MG63 (cell line): ENCODE results near the gene TMEM179. TPM values are rescaled to one million over a fixed set of nuclear protein-coding genes. Genes with fewer than 3 reads are reported as not detected.

ENCODE experiments used
- DNase-seq: peaks from one replicate; pipeline ENCODE4 v3.0.0-alpha.2; 2020
- H3K27me3 ChIP-seq: fragments of 250-450 bp; sonication (Bioruptor Pico); 2 replicates; pipeline ENCODE4 v1.5.1; 2020; ENCODE audit warnings: mild to moderate bottlenecking, moderate library complexity
- H3K36me3 ChIP-seq: fragments of 250-450 bp; sonication (Bioruptor Pico); 2 replicates; pipeline ENCODE4 v1.5.1; 2020; ENCODE audit warnings: mild to moderate bottlenecking, moderate library complexity
- H3K4me3 ChIP-seq: fragments of 250-450 bp; sonication (Bioruptor Pico); 2 replicates; pipeline ENCODE4 v1.5.1; 2020; ENCODE audit warnings: mild to moderate bottlenecking, moderate library complexity
- H3K9me3 ChIP-seq: fragments of 250-450 bp; sonication (Bioruptor Pico); 2 replicates; pipeline ENCODE4 v1.5.1; 2020; ENCODE audit warnings: mild to moderate bottlenecking, moderate library complexity
- total RNA-seq: library from RNA; depleted of rRNA; stranded (reverse); fragments of >200 nt; shearing (Covaris generic); gene quantifications from 2 replicates; pipeline ENCODE4 v1.2.3, GENCODE V29; 2014; ENCODE audit warnings: low replicate concordance

TMEM179 gene
- total RNA-seq, 1 experiment from 2014 or later, result 1.1 TPM

DNA sequence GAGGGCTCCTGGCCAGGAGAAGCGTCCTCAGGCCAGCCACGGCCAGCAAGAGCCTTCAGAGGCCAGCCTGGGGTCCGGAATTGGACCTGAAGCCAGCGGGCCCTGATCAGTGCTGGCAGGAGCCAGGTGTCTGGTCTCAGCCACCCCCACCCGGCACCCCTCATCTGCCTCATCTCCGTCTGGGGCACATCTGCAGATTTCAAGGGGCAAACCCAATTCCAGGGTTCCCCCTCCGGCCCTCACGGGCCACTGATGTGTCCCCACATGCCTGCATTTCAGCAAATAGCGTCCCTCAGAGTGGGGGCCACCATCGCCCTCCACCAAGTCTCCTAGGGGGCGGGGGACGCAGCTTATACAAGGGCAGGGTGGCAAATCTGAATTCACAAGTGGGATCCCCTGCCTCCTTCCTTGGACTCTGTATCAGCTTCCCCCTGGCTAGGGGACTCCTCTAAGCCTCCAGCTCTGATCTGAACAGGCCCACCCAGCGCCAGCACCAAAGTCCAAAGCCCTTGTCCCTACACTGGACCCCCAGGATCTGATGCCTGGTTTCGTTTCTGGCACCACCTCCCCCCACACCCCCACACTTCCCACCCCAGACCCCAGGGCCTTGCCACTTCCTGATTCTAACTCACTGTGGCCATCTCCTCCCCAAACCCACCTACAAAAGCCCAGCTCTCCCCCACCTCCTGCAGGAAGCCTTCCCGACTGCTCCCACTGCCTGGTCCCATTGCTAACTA lies 10.1 kb downstream of the TMEM179 start:
- H3K9me3 ChIP-seq, result no peaks in the 10 kb centered on the region
- no peak for DNase-seq
- H3K36me3 ChIP-seq, result no peaks in the 10 kb centered on the region
- no peak overlapping the region for H3K4me3 ChIP-seq
- H3K27me3 ChIP-seq, result no peaks in the 10 kb centered on the region

DNA sequence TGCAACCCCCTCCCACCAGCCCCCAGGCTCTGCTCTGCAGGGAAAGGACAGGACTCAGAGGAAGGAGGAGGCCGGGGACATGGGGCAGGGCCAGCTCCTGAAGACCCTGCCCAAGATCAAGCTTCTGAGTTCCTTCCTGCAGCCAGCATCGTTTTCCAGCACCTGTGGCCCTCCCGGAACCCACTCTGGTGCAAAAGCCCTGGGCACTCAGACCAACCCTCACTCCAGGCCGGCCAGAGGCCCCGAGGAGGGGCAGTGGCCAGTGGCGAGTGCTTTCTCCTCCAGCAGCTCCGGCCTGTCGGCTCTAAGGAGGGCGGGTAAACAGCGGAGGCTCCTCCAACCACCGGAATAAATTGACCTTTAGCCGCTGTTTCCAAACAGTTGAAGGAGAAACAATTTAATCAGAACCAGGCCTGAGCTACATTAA lies 10.8 kb downstream of the TMEM179 start:
- DNase-seq, result no peak
- H3K36me3 ChIP-seq, result no peaks in the 10 kb centered on the region
- H3K27me3 ChIP-seq, result no peaks in the 10 kb centered on the region
- H3K4me3 ChIP-seq, result no peak overlapping the region
- H3K9me3 ChIP-seq, result no peaks in the 10 kb centered on the region

DNA sequence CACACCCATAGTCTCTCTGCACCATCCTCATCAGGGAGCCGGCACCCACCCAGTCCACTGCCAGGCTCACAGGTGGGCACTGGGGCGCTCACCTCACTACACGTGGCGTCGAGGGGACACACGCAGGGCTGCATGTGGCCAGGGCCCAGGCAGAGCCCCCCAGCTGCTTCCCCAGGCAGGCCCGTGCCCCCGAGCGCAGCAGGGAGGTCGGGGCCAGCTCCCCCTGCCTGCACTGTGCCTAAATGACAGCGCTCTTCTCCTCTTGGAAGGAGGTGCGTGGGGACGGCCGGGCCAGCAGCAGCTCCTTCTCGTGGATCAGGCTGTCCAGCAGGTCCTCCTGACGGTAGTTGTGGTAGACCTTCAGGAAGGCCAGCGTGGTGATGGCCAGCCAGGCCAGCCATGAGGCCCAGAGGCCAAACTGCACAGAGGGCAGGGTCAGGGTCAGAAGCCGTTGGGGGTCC lies 11.3 kb downstream of the TMEM179 start:
- Histone ChIP-seq H3K4me3 (no peak overlapping the region), H3K36me3 (no peaks in the 10 kb centered on the region), H3K9me3 (no peaks in the 10 kb centered on the region), H3K27me3 (no peaks in the 10 kb centered on the region)
- DNase-seq, result no peak

DNA sequence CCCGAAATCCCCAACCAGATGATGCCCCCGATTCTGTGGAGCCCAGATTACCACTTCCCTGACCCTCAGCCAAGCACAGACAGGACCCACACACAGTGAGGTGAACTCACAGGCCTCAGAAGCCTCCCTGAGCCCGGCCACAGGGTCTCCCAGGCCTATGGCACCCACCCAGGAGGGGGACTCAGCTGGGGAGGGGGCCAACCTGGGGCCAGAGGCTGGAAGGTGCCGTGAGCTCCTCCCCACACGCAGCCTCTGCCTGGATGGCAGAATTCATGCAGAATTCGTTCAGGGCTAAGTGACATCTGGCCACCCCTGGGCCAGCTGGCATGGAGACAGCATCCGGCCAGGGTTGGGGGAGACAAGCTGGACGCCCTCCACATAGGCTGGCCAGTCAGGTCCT lies 11.8 kb downstream of the TMEM179 start:
- Histone ChIP-seq H3K4me3 (no peak overlapping the region), H3K27me3 (no peaks in the 10 kb centered on the region), H3K9me3 (no peaks in the 10 kb centered on the region), H3K36me3 (no peaks in the 10 kb centered on the region)
- no peak for DNase-seq

DNA sequence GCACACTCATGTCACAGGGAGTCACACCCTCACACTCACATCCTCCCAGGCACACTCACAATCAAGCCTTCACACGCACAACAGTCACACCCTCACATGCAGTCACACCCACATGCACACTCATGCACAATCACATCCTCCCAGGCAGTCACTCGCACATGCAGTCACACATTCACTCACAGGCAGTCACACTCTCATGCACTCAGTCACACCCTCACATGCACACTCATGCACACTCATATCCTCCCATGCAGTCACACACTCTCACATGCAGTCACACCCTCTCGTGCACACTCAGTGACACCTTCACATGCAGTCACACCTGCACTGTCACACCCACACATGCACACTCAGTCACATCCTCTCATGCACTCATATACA lies 12.3 kb downstream of the TMEM179 start:
- H3K27me3 ChIP-seq, result no peaks in the 10 kb centered on the region
- no peak for DNase-seq
- H3K36me3 ChIP-seq, result no peaks in the 10 kb centered on the region

DNA sequence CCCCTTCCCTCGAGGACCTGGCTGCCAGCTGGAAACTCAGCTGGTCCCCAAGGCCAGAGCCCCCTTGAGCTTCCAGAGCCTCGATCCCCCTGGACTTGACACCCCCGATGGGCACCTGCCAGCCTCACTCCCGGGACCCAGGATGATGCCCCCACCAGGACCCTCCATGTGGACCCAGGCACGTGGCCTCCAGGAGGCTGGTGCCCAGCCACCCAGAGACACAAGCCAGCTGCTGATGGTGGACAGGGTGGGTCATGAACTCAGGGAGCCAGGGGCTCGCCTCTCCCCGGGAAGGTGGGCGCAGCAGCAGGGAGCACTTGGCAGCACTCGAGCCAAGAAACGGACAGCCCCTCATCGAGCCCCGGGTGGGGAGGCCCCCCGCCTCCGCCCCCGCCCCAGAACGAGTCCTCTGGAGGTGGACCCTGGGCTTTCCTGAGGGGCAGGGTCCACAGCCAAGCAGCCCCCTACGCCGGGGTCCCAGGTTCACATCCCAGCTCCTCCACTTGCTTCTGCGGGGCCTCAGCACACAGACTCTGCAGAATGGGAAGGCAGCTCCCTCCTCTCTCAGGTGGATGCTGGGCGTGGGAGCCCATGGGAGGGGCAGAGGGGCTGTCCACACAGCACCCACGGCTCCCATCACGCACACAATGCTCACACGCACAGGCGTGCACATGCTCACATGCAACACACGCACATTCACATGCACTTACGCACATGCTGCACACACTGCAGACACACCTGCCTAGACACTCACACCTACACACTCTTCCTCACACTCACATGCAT lies 12.9 kb downstream of the TMEM179 start:
- no peaks in the 10 kb centered on the region for H3K36me3 ChIP-seq
- no peaks in the 10 kb centered on the region for H3K27me3 ChIP-seq
- H3K4me3 ChIP-seq, result no peak overlapping the region
- no peak for DNase-seq
- no peaks in the 10 kb centered on the region for H3K9me3 ChIP-seq

More for the DNA sequence above, 12.3 kb downstream of the TMEM179 start:
- Histone ChIP-seq H3K4me3 (no peak overlapping the region), H3K9me3 (no peaks in the 10 kb centered on the region)

DNA sequence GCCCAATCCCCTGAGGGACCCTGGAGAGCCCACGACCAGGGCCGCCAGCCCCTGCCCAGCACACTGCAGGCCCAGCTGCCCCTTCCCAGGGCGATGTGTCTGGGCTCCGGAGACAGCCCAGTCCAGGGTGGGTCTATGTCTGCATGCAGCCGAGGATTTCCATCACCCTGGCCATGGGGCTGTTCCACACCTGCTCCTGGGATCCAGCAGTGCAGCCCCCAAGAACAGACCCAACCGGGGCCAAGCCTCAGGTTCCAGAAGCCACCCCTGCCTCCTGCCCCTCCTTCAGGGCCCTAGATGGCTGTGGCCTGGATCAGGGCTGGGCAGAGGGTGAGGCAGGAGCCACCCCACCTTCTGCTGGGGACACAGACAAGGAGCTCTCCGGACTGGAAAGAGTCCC lies 13.5 kb downstream of the TMEM179 start:
- no peaks in the 10 kb centered on the region for H3K9me3 ChIP-seq
- no peak overlapping the region for H3K4me3 ChIP-seq
- no peaks in the 10 kb centered on the region for H3K27me3 ChIP-seq
- H3K36me3 ChIP-seq, result no peaks in the 10 kb centered on the region
- DNase-seq, result no peak

DNA sequence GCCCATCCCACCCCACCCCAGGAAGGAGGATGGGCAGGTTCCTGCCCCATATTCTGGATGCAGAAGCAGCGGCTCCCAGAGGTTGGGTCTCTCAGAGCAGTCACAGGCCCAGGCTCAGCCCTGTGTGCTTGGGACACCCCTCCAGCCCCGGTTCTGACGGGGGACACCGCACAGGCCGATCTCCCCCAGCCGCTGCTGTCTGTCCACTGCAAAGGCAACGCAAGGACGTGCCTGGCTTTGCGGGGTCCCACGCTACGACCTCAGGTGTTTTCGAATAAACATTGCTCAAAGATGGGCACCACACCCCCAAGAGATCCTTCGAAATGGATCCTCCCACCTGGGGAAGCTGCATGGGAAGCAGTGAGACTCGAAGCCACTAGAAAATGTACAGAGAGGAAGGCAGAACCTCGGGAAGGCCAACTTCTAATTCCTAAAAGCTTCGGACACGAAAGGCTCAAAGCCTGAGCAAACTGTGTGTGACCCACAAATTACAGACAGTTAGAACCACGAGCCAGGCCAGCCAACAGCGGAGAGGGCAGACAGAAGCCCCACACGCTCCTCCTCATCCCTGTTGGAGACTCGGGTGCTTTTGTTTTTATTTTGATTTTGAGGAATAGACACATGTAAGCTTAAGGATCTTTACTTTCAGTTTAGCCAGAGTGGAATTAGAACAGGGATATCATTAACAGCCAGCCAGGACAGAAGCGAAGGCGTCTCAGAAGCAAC lies 14.2 kb downstream of the TMEM179 start:
- no peaks in the 10 kb centered on the region for H3K27me3 ChIP-seq
- no peak overlapping the region for H3K4me3 ChIP-seq
- no peaks in the 10 kb centered on the region for H3K9me3 ChIP-seq
- H3K36me3 ChIP-seq, result no peaks in the 10 kb centered on the region
- no peak for DNase-seq

DNA sequence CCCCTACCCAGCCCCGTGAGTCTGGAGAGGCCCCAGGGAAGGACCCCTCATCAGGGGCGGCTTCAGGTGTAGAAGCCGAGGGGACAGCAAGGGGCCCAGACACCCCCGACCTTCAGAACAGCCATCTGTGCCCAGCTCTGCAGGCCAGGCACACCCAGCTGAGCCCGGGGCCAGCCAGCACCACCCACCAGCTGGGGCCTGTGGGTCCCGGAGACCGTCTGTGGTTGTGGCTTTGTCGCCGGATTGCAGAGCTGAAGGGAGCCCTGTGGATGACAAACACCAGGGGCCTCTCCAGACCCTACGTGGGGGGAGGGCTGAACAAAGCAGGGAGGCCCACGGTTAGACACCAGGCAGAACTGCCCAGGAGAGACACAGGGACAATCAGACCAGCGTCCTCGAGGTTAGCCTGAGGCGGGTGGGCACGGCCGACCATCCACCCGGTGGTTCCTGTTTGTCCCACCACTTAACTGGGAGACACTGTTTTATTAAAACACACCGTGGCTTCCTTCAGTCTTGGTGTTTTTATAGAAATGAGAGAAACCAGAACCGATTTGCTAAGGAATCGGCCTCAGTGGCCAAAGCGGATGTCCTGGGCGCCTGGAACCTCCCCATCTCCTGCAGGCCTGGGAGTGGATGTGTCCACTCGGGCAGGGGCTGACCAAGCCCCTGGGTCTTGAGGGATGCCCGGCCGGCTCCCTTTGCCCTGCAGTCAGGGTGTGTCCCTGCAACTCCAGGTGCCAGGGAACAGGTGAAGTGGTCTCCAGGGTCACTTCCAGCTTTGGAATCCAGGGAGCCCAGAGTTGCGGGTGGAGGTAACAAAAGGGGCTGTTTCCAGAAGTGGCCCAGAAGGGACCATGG lies 15.0 kb downstream of the TMEM179 start:
- H3K36me3 ChIP-seq, result no peaks in the 10 kb centered on the region
- no peak overlapping the region for H3K4me3 ChIP-seq
- H3K9me3 ChIP-seq, result no peaks in the 10 kb centered on the region
- no peaks in the 10 kb centered on the region for H3K27me3 ChIP-seq
- no peak for DNase-seq

DNA sequence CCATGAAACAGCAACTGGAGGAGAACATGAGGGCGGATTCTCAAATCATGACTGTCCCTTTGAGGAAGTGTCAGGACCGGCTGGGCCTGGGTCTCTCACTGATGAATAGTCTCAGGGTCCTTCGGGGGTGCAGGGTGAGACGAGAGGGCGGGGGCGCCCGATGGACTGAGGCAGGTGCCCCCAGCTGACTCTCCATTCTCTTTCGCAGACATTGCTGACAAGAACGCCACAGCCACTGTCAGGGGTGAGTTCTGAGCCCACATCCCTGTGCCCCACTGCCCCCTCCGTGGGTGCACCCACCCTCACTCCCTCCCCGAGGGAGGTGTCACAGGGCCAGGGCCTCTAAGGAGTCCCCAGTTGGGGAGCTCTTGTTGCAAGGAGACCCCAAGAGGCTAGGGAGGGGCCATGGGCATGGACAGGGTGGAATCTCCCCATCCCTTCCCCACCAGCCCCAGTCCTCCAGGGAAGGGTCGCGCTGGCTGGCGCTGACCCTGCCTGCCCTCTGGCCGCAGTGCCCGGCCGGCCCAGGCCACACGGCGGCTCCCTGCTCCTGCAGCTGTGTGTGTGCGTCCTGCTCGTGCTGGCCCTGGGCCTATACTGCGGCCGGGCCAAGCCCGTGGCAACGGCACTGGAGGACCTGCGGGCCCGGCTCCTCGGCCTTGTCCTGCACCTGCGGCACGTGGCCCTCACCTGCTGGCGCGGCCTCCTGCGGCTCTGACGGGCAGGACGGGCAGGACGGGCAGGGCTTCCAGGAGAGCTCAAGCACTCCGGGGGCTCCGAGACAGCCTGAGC lies 16.3 kb downstream of the TMEM179 start:
- no peaks in the 10 kb centered on the region for H3K36me3 ChIP-seq
- no peaks in the 10 kb centered on the region for H3K9me3 ChIP-seq
- no peaks in the 10 kb centered on the region for H3K27me3 ChIP-seq
- no peak overlapping the region for H3K4me3 ChIP-seq
- no peak for DNase-seq

DNA sequence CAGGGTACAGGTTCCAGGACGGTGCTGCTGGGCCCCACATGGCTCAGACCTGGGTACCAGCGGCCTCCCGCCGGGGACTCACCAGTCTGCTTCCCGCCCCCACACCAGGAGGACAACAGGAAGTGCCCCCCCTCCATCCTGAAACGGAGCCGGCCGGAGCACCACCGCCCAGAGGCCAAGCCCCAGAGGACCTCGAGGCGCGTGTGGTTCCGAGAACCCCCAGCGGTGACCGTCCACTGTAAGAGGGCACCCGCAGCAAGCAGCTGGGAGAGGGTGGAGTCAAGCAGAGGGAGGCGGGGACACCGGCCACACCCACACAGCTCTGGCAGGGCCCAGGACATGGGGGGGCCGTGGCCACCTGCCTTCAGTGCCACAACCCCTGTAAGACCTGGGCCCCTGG lies 16.9 kb downstream of the TMEM179 start:
- DNase-seq, result no peak
- H3K4me3 ChIP-seq, result no peak overlapping the region
- H3K9me3 ChIP-seq, result no peaks in the 10 kb centered on the region
- no peaks in the 10 kb centered on the region for H3K27me3 ChIP-seq
- no peaks in the 10 kb centered on the region for H3K36me3 ChIP-seq

DNA sequence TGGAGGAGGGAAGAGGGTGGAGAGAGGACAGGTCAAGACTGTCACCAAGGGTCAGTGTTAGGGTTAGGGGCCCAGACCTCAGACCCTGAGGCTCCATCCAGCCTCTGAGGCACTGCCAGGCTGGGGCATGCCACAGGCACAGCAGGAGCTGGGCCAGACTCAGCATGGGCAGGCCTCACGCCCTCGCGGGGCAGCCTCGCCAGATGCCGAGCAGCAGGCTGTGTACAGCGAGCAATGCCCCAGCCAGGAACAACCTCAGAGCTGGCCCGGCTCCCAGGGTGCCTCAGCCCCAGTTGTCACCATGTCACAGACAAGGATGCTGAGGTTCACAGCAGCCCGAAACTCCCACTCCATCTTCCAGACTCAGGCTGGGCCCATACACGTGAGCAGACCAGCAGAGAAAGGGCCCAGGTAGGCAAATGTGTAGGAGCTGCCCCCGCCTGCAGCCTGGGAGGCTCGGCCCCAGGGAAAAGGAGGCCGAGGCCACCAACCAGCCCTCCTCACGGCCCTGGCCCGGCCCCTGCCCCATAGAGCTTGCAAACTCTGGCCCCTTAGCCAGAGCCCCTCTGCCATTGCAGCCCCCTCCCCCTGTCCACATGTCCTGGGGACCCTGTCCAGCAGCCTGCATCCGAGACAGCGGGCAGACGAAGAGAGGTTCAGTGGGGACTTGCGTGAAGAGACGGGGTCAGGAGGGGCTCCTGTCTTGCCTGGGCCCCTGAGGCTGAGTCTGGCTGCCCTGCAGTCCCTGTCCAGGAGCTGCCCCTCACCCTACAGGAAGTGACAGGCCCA lies 17.5 kb downstream of the TMEM179 start:
- DNase-seq, result peak; percentile 39
- H3K27me3 ChIP-seq, result no peaks in the 10 kb centered on the region
- H3K36me3 ChIP-seq, result no peaks in the 10 kb centered on the region
- H3K4me3 ChIP-seq, result no peak overlapping the region
- no peaks in the 10 kb centered on the region for H3K9me3 ChIP-seq

DNA sequence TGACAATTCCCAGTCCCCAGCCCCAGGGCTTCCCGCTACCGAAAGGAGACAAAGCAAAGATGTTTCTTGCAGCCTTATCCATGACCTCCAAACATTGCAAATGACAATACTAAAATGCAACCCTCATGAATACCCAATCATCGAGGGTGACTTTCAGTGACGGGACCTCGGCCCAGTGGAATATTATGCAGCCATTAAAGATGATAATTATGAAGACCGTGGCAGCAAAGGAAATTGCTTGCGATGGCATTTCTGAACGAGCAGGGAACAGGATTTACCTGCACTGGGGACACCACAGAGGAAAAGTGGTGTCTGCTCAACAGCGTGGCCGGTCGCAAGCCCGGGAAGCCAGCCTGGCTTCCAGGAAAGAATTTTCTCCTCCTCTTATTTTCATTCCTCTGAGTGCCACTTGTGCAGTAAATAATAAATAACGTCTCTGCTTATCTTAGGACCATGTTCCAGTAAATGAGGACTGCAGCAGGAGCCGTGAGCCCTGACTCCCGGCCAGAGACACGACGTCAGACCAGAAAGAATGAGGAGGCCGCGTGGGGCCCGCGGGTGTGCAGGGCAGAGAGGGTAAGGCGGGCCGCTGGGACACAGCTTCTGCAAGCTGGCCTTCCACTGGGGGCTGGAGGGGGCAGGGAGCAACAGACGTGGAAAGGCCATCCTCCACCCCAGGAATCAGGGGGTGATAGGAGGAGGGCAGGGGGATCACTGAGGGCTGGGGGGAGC lies 18.4 kb downstream of the TMEM179 start:
- Histone ChIP-seq H3K36me3 (no peaks in the 10 kb centered on the region), H3K27me3 (no peaks in the 10 kb centered on the region), H3K4me3 (no peak overlapping the region), H3K9me3 (no peaks in the 10 kb centered on the region)
- DNase-seq, result no peak

DNA sequence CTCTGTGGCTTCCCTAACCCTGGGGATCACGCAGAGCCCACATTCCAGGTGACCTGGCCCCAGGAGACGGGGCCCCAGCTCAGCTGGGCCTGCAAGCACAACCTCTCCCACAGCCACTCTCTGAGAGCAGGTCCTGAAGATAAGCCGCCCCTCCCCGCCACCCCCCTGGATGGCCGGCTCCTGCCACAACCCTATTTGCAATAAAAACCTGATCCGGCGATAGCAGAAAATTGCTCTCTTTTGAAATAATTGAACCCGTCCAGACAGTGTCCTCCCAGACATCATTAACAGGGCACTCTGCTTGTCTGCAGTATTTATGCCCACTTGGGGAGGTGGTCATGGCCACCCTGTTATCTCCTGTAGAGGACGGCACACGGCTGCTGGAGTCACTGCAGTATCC lies 20.0 kb downstream of the TMEM179 start:
- DNase-seq, result no peak
- no peaks in the 10 kb centered on the region for H3K27me3 ChIP-seq
- H3K36me3 ChIP-seq, result no peaks in the 10 kb centered on the region
- H3K9me3 ChIP-seq, result no peaks in the 10 kb centered on the region
- H3K4me3 ChIP-seq, result no peak overlapping the region
